Nephron (organoid): ENCODE results near the gene YPEL4.

Source experiments
- H3K27ac Mint-ChIP-seq, 3 experiments: 2 replicates each; pipeline ENCODE4 v1.8.0; 2020; ENCODE audit warnings: mixed read lengths in 3 of 3, mild to moderate bottlenecking in 2 of 3, moderate library complexity in 1 of 3
- H3K27me3 Mint-ChIP-seq: 2 replicates; pipeline ENCODE4 v1.8.0; 2021; ENCODE audit warnings: low read depth, mild to moderate bottlenecking, moderate library complexity, mixed read lengths
- H3K36me3 Mint-ChIP-seq: 2 replicates; pipeline ENCODE4 v1.8.0; 2020; ENCODE audit warnings: low read depth, mixed read lengths
- H3K4me1 Mint-ChIP-seq: 2 replicates; pipeline ENCODE4 v1.8.0; 2020; ENCODE audit warnings: mixed read lengths
- H3K4me3 Mint-ChIP-seq, 3 experiments: 2 replicates each; pipeline ENCODE4 v1.8.0; 2020; ENCODE audit warnings: mild to moderate bottlenecking in 3 of 3, mixed read lengths in 3 of 3, moderate library complexity in 2 of 3
- H3K9me3 Mint-ChIP-seq: 2 replicates; pipeline ENCODE4 v1.8.0; 2020; ENCODE audit warnings: mixed read lengths
- CTCF ChIP-seq, 3 experiments: fragments of 200-600 bp; sonication (generic); IDR thresholded peaks; one replicate each; pipeline ENCODE4 v1.5.0; 2021; ENCODE audit warnings: antibody characterized with exemption in 3 of 3; ENCODE audit not compliant: unreplicated experiment in 3 of 3

YPEL4 gene

GRCh38 chr11:57647960-57648800 lies 1.5 kb downstream of the YPEL4 start:
- peaks cover 8% of the 10 kb centered on the region for H3K36me3 Mint-ChIP-seq
- H3K27me3 Mint-ChIP-seq, result peaks cover 12% of the 10 kb centered on the region
- H3K9me3 Mint-ChIP-seq, result no peaks in the 10 kb centered on the region
- no peak for TF ChIP-seq CTCF (IDR thresholded peaks at IDR 0.05; ENCODE audit: unreplicated experiment in 3 of 3)
- peaks cover 84% of the 10 kb centered on the region for H3K4me1 Mint-ChIP-seq
- peak overlapping the region; percentile 69 to 78 (median 72) for H3K27ac Mint-ChIP-seq
- H3K4me3 Mint-ChIP-seq, result peak overlapping the region; percentile 81 to 84 (median 82)

GRCh38 chr11:57647372-57647771 lies 2.3 kb downstream of the YPEL4 start:
- TF ChIP-seq CTCF (IDR thresholded peaks at IDR 0.05; ENCODE audit: unreplicated experiment in 3 of 3), result no peak
- Mint-ChIP-seq H3K36me3 (peaks cover 9% of the 10 kb centered on the region), H3K27ac (peak overlapping the region in 2 of 3 experiments; percentile 27 to 69), H3K27me3 (peaks cover 12% of the 10 kb centered on the region), H3K4me3 (peak overlapping the region; percentile 81 to 84 (median 82)), H3K4me1 (peaks cover 85% of the 10 kb centered on the region), H3K9me3 (no peaks in the 10 kb centered on the region)

- no peak for TF ChIP-seq CTCF (IDR thresholded peaks at IDR 0.05; ENCODE audit: unreplicated experiment in 3 of 3)
- peak overlapping the region; percentile 81 to 84 (median 82) for H3K4me3 Mint-ChIP-seq
- peak overlapping the region; percentile 19 to 69 (median 27) for H3K27ac Mint-ChIP-seq
- H3K9me3 Mint-ChIP-seq, result no peaks in the 10 kb centered on the region
- peaks cover 12% of the 10 kb centered on the region for H3K27me3 Mint-ChIP-seq
- H3K36me3 Mint-ChIP-seq, result peaks cover 9% of the 10 kb centered on the region
- H3K4me1 Mint-ChIP-seq, result peaks cover 85% of the 10 kb centered on the region
Measured at GRCh38 chr11:57646799-57647303, 2.9 kb downstream of the YPEL4 start.

GRCh38 chr11:57646194-57646798 lies 3.4 kb downstream of the YPEL4 start:
- Mint-ChIP-seq H3K27me3 (peaks cover 12% of the 10 kb centered on the region), H3K9me3 (no peaks in the 10 kb centered on the region), H3K27ac (peak overlapping the region; percentile 13 to 69 (median 32)), H3K36me3 (peaks cover 14% of the 10 kb centered on the region), H3K4me3 (peak overlapping the region; percentile 81 to 84 (median 82)), H3K4me1 (peaks cover 89% of the 10 kb centered on the region)
- no peak for TF ChIP-seq CTCF (IDR thresholded peaks at IDR 0.05; ENCODE audit: unreplicated experiment in 3 of 3)

GRCh38 chr11:57645689-57646085 lies 4.0 kb downstream of the YPEL4 start:
- H3K36me3 Mint-ChIP-seq, result peaks cover 20% of the 10 kb centered on the region
- H3K4me1 Mint-ChIP-seq, result peaks cover 89% of the 10 kb centered on the region
- no peak for TF ChIP-seq CTCF (IDR thresholded peaks at IDR 0.05; ENCODE audit: unreplicated experiment in 3 of 3)
- H3K9me3 Mint-ChIP-seq, result no peaks in the 10 kb centered on the region
- H3K27ac Mint-ChIP-seq, result peak overlapping the region; percentile 13 to 69 (median 32)
- H3K4me3 Mint-ChIP-seq, result peak overlapping the region in 2 of 3 experiments; percentile 3 to 31
- peaks cover 12% of the 10 kb centered on the region for H3K27me3 Mint-ChIP-seq
